HuH-7 (cell line): Measurements from ENCODE around the gene SMPD3.
A peak's percentile ranks its signal among the peaks of the same experiment; 100 is the strongest.
"Not testable (repeated sequence)": the region's sequence is repeated elsewhere in the genome, so short reads cannot be mapped to it uniquely, and the experiment has no call there.

Source experiments
- DNase-seq: peaks from one replicate; pipeline ENCODE4 v3.0.0; 2011; ENCODE audit warnings: low spot score

SMPD3 gene

DNA sequence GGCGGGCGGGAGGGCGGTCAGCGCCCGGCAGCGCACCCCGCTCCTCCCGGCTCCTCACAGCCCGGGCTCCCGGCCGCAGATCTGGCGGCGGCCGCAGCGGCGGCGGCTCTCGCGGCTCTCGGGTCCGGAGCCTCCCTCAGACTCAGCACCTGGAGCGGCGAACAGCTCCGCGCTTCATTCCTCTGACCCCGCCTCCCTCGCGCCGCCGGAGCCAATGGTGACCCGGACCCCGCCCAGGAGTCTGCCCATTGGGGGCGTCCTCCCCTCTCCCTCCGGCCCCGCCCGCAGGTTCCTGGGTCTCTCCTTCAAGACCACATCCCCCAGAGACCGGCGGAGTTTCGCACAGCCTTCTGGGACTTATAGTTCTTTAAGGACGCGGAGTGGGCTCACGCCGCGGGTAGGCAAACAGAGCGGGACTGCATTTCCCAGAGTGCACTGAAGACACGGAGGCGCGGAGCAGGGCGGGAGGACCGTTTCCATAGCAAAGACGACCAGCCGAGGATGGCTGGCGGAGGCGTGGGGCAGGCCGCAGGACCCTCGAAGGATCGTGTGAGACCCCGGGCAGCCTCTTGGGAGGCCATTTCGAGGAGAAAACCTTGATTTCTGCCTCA, at the start of gene SMPD3:
Gene SMPD3, minus strand, starts transcription at position 149 of the 611 bp plus-strand sequence. CDS start 76,327 bp downstream, outside the sequence.
- peak; percentile 99 for DNase-seq

DNA sequence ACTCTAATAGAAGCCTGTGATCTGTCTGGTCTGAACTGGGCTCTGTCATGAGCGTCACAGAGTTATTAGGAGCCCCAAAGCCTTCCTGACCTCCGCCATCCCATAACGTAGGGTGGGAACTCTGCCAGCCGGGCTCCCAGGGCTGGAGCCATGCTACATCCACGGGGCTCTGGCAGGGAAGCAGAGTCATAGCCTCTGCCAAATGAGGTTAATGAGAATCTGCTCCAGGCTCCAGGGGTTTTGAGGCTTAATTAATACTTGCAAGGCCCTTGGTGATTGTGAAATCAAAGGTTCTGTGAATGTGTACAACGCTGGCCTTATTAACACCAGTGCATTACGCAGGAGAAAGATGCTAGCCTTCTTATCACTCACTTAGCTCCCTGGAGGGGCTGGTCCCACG, 48.4 kb upstream of the SMPD3 start:
- no peak for DNase-seq

DNA sequence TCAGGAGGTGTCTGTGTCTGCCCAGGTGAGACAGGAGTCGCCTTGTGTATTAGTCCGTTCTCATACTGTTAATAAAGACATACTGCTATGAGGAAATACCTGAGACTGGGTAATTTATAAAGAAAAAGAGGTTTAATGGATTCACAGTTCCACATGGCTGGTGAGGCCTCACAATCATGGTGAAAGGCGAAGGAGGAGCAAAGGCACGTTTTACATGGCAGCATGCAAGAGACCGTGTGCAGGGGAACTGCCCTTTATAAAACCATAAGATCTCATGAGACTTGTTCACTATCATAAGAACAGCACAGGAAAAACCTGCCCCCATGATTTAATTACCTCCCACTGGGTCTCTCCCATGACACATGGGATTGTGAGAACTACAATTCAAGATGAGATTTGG, 46.0 kb upstream of the SMPD3 start:
- not testable (repeated sequence) for DNase-seq

DNA sequence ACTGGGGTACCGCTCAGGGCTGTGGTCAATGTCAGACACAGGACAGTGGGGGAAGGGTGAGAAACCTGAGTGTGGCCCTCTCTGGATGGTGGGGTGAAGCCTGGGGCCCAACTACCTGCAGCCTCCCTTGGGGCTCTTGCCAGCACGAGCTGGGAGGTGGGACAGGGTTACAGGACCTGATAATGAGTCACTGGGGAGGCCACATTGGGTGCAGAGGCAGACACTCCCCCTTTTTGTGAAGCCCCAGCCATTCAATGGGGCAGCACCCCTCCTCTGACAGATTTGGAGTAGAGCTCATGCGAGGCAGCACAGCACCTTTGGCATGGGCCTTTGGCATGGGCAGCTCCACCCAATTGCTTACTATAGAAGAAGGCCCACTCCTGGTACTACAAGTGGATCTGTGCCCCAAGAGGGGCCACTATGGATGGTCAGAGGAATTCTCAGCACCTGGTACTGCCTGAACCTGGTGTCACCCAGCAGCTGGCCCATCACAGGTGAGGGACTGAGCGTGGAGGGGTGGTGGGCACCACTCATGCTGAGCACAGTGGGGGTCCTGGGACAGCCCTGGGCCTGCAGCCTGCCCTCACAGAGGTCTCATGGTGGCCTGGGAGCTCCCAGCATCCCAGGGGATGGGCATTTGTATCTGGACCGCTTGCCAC, 45.2 kb upstream of the SMPD3 start:
- no peak for DNase-seq

DNA sequence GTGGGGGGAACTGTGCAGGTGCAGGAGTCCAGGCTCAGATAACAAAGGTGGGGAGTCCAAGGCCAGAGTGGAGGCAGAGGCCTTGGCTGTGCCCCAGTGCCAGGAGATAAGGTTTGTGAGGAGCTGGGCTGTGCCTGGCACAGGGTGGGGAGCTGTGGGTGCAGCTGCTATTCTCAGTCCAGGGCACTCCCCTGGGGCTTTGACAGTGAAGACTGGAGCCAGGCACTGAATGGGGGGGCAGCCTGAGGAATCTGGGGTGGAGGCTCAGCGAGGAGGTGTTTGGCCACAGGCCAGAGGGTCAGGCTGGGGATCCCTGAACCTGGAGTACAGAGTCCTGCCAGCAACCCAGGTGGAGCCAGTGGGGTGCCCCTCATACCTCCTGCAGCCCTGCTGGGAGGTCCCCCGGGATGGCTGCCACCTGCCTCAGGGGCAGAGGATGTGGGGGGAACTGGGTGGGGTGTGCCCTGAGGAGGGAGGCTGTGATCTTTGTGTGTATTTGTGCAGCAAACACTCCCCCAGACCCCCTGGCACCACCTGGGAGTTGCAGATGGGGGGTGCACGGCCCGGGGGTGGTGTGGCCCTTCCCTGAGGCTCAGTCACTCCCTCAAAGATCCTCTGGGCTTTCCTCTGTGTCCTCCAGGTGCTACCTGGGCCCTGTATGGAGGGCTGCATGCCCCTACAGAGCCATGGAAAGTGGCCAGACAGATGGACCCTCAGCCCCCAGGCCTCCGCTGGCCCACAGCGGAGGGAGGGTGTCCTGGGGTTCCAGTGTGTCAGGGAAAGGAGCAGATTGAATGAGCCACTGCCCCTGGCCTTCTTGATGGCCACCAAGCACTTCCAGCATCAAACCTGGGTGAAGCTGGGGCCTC, 44.5 kb upstream of the SMPD3 start:
- DNase-seq = no peak

DNA sequence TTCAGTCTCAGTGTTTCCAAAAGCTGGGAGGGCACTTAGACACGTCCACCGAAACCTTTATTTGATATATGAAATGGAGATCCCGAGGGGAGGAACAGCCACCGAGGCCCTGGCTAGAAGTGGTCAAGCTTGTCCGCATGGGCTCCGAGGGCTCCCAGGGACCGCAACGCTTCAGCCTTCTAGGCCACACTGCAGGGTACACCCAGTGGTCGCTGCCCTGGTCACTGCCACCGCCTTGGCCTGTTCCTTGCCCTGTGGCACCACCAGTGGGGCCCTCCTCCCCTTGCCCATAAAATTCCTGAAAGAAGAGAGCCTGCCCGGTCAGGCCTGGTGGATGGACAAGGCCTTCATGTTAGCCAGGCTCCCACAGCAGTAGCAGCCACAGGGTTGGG, 43.8 kb upstream of the SMPD3 start:
- DNase-seq = no peak

DNA sequence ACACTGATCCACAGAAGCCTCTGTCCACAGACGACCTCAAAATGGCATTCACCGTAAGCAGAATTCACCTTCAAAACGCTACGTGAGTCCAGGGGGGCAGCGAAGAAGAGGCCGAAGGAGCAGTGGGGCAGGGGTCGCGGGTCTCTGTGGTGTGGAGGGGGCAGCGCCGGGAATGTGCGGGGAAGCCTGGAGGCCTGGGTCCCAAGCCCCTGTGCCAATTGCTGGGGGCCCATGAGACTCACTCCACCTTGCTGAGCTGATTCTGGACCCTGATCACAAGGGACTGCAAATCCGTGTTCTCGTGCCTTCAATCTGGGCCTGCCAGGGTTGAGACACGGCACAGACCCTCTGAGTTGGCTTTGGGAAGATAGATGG, 43.3 kb upstream of the SMPD3 start:
- no peak for DNase-seq

DNA sequence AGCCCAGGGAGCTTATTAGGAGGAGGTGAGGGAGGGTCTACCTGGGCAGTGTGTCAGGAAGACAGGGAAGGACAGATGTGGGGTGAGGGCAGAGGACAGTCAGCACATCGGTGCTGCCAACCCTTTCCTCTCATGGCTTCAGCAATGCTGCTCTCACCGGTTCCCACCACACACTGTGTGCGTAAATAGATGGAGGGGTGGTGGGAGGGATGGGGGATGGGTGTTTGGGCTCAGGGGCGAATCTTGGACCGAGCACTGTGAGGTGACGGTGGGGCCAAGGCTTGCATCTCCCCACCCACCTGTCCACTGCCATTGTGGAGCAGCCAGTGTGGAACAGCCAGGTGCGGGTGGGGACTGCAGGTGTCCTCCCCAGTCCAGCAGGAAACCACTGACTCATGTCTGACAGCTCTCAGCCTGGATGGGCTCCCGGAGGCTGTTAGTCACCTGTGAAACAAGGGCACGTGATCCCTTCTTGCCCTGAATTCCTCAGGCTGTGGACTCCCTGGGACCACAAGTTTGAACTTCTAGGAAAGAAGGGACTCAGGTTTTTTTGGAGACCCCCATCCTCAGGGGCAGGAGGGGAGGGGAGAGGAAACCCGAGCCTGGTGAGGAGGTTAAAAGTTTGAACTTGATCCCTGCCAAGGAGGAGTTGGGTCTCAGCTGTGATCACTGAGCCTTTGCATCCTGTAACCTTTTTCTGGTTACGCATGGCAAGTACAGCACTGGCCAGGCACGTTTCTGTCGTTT, 42.7 kb upstream of the SMPD3 start:
- DNase-seq = no peak

DNA sequence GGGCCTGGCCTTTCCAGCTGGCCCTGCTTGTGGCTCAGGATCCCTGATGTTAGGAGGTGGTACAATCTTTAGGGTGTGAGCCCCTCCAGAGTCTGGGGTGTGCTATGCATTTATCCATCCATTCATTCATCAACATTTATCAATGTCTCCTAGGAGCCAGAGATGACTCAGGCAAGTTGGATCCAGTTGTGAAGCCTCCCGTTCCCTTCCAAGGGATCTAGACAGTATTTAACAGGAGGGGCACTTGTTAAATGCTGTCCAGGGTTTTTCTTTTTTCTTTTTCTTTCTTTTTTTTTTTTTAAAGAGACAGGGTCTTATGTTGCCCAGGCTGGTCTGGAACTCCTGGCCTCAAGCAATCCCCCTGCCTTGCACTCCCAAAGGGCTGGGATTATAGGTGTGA, 42.0 kb upstream of the SMPD3 start:
- DNase-seq = no peak

DNA sequence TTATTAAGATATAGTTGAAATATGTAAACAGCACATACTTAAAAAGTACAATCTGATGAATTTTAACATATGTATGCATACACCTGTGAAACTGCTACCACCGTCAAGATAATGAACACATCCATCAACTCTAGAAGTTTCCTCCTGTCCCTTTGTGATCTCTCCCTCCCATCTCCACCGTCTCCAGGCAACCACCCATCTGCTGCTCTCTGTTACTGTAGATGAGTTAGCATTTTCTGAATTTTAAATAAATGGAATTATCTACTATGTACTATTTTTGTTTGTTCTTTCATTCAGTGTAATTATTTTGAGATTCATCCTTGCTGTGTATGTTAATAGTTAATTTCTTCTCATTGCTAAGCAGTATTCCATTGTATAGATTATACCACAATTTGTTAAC, 40.2 kb upstream of the SMPD3 start:
- no peak for DNase-seq

DNA sequence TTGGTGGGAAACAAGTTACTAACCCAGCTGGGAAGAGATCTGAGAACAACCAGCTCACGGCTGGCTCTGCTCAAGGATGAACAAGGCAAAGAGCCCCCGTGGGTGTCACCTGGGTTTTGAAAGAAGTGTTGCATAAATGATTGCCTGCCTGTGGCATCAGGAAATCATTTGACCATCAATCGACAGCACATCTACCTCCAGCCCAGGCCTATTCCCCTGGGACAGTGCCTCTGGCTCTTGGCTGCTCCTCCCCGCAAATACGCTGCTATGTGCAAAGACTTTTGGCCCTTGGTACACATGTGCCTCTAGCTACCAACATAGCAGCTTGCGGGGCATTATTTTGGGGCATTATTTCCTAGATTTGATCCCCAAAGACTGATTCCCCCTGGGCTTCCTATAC, 39.4 kb upstream of the SMPD3 start:
- no peak for DNase-seq

DNA sequence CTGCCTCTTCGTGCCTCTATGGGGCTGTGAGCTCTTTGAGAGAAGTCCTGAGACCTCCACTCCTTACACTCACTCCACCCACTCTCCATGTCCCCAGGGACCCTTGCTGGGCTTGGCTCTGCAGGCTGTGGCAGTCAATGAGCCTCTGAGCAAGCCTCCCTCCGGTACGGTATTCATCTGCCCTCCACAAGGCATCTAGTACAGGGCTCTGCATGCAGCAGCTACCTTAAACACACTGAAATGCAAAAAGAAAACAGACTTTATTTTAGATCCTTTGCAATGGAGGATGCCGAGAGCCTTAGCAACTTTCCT, 38.9 kb upstream of the SMPD3 start:
- DNase-seq = no peak

DNA sequence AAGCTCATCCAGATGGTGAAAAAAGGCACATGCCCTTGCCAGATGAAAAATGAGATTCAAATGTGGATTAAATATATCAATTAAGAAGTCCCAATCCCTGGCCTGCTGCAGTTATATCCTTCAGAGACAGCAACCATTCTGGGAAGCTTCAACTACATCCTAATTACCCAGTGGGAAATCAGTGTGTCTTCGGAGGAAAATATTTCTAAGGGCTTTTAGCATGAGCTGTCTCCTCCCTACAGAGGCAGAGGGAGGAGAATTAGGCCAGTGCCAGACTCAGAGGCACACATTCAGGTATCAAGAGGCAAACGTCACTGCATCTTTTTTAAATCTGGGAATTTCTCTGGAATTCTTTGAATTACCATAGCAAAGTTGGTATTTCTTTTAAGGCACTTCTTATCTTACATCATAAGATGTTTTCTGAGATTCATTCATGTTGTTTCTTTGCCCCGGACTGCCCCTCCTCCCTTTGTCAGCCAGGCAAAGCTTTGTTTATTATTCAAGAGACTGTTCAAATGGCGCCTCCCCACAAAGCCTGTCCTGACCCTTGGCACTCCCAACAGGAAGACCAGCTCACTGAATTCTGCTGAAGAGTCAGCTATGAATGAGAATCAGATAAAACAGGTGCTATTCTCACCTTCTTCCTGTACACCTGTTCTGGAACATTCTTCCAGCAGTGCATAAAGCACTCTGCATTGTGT, 38.3 kb upstream of the SMPD3 start:
- DNase-seq = no peak

DNA sequence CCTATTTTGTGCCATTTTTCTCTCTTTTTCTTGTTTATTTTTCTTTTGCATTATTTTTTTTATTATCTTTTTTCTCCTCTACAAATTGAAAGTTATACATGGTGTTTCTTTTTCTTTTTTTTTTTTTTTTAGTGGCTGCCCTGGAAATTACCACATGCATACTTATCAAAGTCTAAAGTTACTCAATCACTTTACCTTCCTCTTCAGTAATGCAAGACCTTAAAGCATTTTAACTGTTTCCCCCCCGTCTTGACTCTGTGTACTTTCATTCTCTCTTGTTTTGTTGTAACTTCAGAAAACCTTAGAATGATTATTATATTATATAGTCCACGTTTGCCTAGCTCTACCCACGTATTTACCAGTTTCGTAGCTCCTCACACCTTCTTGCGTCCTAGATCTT, 33.3 kb upstream of the SMPD3 start:
- no peak for DNase-seq

DNA sequence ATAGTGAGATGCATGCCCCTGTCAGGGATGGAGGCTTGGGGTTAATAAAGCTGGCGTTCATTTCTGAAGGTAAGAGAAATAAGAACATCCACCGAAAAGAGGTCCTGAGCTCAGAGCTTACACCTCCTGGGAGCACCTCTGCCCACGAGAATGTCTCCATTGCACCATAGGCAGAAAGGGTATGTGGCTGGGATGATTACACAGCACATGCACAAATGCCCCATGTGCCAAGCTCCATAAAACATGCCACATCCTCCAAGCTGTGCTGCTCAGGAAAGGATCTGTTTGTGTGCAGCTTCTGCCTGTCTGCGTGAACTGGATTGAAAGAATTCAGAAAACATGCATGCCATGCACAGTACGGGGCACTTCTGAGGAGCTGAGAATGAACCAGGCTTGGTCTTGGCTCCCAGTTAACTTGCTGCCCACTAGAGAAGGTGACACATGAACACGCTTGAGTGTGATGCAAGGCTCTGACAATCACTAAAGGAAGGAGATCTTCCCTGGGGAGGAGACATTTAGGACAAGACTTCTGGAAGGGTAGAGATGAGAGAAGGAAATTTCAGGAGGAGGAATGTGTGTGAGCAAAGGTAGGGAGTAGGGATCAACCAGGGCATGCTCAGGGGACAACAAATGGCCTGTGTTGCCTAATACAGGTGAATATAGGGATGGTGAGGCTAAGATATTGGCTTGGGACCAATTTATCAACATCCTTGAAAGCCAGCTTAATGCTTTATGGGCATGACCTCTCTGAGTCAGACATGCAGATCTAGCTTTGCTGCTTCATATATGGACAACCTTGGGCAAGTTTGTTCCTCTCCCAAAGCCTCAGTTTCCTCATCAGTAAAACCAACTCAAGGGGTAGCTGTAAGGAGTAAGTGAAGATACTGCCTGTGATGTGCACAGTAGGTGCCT, 32.0 kb upstream of the SMPD3 start:
- DNase-seq = no peak

DNA sequence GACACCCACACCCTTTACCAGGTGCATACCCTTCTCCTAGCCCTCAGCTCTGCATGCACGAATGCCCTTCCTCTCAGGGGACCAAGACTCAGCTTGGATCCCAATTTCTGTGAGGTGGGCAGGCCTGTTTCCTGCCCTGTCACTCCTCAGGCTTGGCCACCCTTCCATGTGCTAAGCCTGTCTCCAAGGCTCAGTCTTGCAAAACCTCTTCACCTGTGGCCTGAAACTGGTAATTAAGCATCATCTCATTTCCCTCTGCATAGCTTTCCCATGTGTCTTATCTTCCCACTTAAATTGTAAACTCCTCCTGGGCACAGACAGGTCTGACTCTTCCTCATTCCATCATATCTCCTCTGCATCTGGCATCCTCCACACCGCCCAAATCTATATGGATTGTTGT, 31.0 kb upstream of the SMPD3 start:
- DNase-seq = no peak

DNA sequence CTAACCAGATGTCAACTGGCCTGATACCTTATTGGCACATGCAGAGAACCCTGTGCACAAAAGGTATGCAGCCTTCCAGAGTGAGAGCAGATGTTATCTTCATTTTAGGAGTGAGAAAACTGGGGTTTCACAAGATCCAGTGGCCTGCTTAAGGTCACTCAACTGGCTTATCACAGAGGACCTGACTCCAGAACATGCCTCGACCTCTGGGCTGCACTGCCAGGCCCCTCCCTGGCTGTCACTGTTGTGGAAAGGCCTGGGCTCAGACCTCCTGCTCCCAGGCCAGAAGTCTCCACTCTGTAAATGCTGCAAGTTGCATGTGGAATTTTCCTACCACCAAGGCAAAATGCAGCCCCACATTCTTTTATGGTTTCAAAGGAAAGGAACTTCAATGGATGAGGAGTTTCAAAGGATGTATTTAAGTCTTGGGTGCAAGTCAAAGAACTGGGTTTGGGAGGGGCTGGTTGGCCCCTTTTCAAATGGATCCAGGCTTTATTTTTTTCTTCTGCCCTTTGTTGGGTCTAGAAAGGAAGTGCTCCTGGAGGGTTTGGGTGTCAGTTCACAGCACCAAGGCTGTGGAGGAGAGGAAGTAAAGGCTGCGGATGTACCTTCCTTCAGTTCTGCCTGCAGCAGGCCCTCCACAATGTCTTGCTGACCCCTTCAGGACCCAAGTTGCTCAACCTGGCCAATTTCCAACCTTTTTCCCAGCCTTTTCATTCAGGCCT, 30.4 kb upstream of the SMPD3 start:
- DNase-seq = no peak

DNA sequence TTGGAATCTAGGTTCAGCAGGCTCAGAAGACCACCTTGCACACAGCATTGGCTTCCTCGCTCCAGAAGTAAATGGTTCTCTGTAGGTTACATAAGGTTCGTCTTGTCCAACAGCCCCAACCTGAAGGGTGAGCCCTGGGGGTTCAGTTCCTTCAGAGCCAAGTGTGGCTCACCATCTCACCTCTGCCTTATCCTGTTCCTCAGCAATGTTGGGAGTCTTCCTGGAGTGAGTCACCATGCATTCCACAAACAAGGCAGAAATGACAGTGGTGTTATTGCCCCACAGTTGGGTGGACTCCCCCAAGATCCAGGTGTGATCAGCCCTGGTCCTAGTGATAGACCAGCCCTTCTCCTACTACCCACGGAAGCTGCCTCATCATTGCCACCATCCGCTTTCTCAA, 26.8 kb upstream of the SMPD3 start:
- no peak for DNase-seq

DNA sequence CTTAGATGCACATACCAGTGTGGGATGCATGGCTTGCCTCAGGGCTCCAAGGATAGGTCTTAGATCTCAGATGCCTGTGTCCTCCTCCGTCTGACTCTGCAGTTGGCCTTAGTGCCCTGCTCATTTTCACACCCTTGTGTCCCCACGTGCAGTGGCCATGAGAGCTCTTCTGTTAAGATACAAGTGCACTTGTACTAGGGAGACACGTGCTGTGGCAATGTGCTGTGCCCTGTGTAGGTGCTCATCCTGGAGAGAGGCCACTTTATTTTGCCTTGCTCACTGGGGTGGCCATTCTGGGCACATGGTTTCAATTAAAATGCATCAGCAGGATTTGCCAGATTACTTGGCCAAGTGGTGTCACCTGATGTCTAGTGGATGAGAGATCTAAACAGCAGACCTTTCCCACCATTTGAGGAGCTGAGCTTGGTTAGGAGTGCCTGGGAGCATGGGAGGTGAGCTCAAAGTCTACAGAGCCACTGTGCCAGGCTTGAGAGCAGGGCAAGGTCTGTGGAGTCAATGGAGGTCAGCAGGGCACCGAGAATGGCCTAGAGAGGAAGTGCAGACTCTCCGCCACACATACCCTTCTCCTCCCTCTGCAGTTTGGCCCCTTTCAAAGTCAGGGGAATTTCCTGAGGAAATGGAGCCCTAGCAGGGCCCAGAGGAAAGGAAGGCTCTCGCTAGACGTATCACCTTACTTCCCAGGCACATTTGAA, 25.2 kb upstream of the SMPD3 start:
- DNase-seq = no peak

DNA sequence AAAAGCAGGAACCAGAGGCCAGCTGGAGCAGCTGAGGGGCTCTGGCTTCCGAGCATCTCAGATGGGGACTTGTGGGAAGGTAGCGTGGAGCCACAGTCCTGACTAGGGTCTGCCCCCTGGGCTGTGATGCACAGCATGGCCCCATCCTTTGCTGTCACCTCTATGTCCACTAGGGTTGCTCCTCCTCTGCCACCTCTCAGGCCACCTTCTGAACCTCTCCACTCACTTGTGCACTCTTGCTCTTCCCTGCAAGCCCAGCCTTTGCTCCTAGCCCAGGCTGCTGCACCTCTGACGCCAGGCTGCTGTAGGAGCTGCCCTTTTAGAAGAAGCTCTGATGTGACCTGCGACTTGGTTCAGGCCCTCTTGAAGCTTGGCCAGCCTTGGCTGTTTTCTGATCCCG, 24.3 kb upstream of the SMPD3 start:
- no peak for DNase-seq
